HG03066 (cell line): Measurements from ENCODE around the gene COPS6.
A peak's percentile ranks its signal among the peaks of the same experiment; 100 is the strongest.

ENCODE experiments used
- ATAC-seq: cut with Tn5 transposase; IDR thresholded peaks from one replicate; pipeline ENCODE4 v1.9.1; 2021; ENCODE audit warnings: low read depth; ENCODE audit not compliant: unreplicated experiment

The COPS6 gene

GRCh38 chr7:100077205-100077604, 11.6 kb upstream of the COPS6 start:
- no peak for ATAC-seq

- ATAC-seq = no peak
Observed at GRCh38 chr7:100079024-100079560, 9.7 kb upstream of the COPS6 start.

GRCh38 chr7:100080907-100081534, 7.7 kb upstream of the COPS6 start:
- no peak for ATAC-seq

GRCh38 chr7:100081535-100082102, 7.2 kb upstream of the COPS6 start, which contains the start of gene ZNF3:
Gene ZNF3 (minus strand): TSS chr7:100081723. CDS start chr7:100077357, 4,366 bp downstream.
- peak; percentile 83 for ATAC-seq

GRCh38 chr7:100082978-100083377, 5.8 kb upstream of the COPS6 start:
- no peak for ATAC-seq

GRCh38 chr7:100085515-100085914, 3.3 kb upstream of the COPS6 start:
- ATAC-seq = no peak

- ATAC-seq = no peak
Observed at GRCh38 chr7:100087055-100087750, 1.6 kb upstream of the COPS6 start.

- no peak for ATAC-seq
Observed at GRCh38 chr7:100088095-100088620, 611 bp upstream of the COPS6 start.

- ATAC-seq = no peak
Observed at GRCh38 chr7:100089458-100090196, 858 bp downstream of the COPS6 start.

- no peak for ATAC-seq
Observed at GRCh38 chr7:100090527-100091410, 2.0 kb downstream of the COPS6 start.

GRCh38 chr7:100091411-100092181, 2.8 kb downstream of the COPS6 start:
- ATAC-seq = no peak

GRCh38 chr7:100093054-100093453, 4.3 kb downstream of the COPS6 start:
- ATAC-seq = no peak

GRCh38 chr7:100093498-100093897, 4.7 kb downstream of the COPS6 start:
- ATAC-seq = no peak

GRCh38 chr7:100093925-100094486, 5.2 kb downstream of the COPS6 start:
- ATAC-seq = no peak

GRCh38 chr7:100095289-100095688, 6.5 kb downstream of the COPS6 start:
- ATAC-seq = no peak

- no peak for ATAC-seq
Observed at GRCh38 chr7:100095704-100096103, 6.9 kb downstream of the COPS6 start.

- ATAC-seq = no peak
Observed at GRCh38 chr7:100098913-100099312, 10.1 kb downstream of the COPS6 start.

- ATAC-seq = no peak
Observed at GRCh38 chr7:100099452-100099851, 10.7 kb downstream of the COPS6 start.
